ENCODE data around the gene RRH.
"Not testable (repeated sequence)": the region's sequence is repeated elsewhere in the genome, so short reads cannot be mapped to it uniquely, and the experiment has no call there.

Gene RRH, protein sequence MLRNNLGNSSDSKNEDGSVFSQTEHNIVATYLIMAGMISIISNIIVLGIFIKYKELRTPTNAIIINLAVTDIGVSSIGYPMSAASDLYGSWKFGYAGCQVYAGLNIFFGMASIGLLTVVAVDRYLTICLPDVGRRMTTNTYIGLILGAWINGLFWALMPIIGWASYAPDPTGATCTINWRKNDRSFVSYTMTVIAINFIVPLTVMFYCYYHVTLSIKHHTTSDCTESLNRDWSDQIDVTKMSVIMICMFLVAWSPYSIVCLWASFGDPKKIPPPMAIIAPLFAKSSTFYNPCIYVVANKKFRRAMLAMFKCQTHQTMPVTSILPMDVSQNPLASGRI

DNA sequence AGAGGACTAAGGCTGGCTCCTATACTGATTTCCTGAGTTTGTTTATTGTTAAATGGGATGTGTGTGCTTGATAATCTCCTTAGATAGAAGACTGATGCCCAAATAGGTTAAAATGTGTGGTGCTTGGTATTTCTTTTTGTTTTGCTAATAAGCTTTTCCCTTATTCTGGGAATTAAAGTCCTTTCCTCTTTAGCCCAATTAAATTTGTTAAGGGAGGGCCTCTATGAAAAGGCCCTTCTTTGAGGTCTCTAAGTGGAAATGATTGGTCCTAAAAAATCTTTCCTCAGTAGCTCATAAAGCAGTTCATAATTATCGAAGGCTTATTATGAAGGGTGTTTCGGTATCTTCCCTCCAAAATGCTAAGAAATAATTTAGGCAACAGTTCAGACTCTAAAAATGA is at the start of gene RRH:
Gene RRH, plus strand, starts transcription at position 301 of the 400 bp plus-strand sequence. Its CDS starts 56 bp downstream, at position 357.
- TF ChIP-seq, protein P1, sequence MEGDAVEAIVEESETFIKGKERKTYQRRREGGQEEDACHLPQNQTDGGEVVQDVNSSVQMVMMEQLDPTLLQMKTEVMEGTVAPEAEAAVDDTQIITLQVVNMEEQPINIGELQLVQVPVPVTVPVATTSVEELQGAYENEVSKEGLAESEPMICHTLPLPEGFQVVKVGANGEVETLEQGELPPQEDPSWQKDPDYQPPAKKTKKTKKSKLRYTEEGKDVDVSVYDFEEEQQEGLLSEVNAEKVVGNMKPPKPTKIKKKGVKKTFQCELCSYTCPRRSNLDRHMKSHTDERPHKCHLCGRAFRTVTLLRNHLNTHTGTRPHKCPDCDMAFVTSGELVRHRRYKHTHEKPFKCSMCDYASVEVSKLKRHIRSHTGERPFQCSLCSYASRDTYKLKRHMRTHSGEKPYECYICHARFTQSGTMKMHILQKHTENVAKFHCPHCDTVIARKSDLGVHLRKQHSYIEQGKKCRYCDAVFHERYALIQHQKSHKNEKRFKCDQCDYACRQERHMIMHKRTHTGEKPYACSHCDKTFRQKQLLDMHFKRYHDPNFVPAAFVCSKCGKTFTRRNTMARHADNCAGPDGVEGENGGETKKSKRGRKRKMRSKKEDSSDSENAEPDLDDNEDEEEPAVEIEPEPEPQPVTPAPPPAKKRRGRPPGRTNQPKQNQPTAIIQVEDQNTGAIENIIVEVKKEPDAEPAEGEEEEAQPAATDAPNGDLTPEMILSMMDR (IDR thresholded peaks at IDR 0.05; ENCODE audit: low read depth, low read length), result no peak
- no peak within 1 kb of the TSS for H3K4me3 ChIP-seq (ENCODE audit: low read depth, low read length)

- H3K4me3 ChIP-seq (ENCODE audit: low read depth, low read length), result not testable (repeated sequence)
Measured at GRCh38 chr4:109782092-109782491, 45.7 kb upstream of the RRH start.

- TF ChIP-seq, protein P1 (IDR thresholded peaks at IDR 0.05; ENCODE audit: low read depth, low read length), result no peak
Measured at GRCh38 chr4:109786846-109787245, 40.9 kb upstream of the RRH start.

DNA sequence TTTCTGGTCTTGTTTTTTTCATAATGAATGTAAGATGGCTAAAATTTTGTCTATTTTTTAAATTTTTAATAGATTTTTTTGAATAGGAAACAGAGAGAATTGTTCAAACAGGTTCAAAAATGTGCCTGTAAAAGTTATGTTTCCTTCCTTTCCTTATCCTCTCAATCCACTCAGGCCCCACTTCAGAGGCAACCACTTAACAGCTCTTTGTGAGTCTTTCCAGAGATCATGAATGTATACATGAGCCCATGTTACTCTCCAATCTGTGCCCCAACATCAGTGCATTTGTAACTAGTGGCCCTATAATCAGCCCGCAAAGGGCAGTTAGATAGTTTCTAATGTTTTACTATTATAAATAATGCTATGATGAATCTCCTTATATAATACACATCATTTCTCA is 40.0 kb upstream of the RRH start:
- no peak overlapping the region for H3K4me3 ChIP-seq (ENCODE audit: low read depth, low read length)
- TF ChIP-seq, protein P1 (IDR thresholded peaks at IDR 0.05; ENCODE audit: low read depth, low read length), result no peak

More at GRCh38 chr4:109786846-109787245, 40.9 kb upstream of the RRH start:
- H3K4me3 ChIP-seq (ENCODE audit: low read depth, low read length), result no peak overlapping the region

- H3K4me3 ChIP-seq (ENCODE audit: low read depth, low read length), result no peak overlapping the region
- TF ChIP-seq, protein P1 (IDR thresholded peaks at IDR 0.05; ENCODE audit: low read depth, low read length), result no peak
Measured at GRCh38 chr4:109795059-109795458, 32.7 kb upstream of the RRH start.

GRCh38 chr4:109798866-109799265 is 28.9 kb upstream of the RRH start:
- no peak overlapping the region for H3K4me3 ChIP-seq (ENCODE audit: low read depth, low read length)
- TF ChIP-seq, protein P1 (IDR thresholded peaks at IDR 0.05; ENCODE audit: low read depth, low read length), result no peak

DNA sequence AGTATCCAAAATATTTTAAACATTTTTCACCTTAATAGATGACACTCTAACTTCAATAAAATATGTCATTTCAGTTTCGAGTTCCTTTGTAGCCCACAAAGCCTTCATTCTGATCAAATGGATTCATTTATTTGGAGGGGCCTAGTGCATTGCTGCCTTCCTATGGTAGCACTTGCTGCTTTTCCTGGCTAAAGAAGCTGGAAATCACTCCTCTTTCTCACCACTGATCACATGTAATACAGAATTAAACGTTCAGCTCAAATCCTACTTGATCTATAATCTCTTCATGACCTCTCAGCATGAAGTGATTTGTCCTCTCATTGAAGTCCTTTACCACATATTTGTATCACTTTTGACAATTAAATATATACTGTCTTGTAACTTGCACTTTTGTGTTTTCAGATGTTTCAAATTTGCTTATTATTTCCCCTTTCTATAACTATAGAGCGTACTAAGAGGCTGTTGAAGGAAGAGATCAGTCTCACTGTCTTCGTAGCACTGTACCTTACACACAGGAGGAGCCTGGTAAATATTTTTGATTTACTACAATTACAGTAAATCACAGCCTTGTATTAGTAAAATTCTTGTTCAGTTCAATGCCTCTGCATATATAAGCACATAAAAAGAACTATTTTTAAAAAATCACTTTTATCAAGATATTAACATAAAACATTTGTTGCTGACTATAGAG is 26.5 kb upstream of the RRH start:
- TF ChIP-seq, protein P1 (IDR thresholded peaks at IDR 0.05; ENCODE audit: low read depth, low read length), result no peak
- no peak overlapping the region for H3K4me3 ChIP-seq (ENCODE audit: low read depth, low read length)

Measured in WI38 (cell line).